T1000 (cell line): ENCODE data around the gene RASA3.

Experiments used
- DNase-seq: peaks from one replicate; lab custom pipeline; 2025; ENCODE audit warnings: mixed read lengths; lab: John Stamatoyannopoulos, UW

The RASA3 gene

DNA sequence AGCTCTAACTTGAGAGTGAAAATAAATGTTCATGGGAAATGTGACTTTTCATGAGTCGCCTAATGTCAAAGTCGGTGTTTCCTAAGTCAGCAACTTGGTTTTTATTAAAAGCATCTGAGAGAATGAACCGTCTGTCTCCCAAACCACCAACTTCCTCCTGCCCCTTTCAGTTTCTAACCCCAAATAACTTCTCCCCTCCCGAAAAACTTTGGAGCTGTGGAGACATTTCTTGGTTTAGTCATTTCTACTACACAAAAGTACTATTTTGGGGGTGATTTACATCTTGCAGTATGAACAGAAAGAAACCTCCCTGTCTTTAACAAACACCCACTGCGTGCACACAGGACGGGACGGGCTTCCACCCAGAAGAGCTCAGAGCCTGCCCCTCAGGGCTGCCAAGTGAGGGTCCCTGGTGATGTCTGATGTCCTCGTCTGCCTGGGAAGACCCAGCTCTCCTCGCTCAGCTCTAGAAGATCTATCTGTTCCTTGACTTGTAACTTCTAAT lies 65.0 kb downstream of the RASA3 start:
- DNase-seq, result no peak

DNA sequence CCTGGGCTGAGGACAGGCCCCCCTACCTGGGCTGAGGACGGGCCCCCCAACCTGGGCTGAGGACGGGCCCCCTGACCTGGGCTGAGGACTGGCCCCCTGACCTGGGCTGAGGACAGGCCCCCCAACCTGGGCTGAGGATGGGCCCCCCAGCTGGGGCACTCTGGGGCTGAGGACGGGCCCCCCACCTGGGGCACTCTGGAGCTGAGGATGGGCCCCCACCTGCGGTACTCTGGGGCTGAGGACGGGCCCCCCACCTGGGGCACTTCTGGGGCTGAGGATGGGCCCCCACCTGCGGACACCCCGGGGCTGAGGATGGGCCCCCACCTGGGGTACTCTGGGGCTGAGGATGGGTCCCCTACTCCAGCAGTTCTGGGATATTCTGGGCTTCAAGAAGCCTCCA lies 65.5 kb downstream of the RASA3 start:
- no peak for DNase-seq

DNA sequence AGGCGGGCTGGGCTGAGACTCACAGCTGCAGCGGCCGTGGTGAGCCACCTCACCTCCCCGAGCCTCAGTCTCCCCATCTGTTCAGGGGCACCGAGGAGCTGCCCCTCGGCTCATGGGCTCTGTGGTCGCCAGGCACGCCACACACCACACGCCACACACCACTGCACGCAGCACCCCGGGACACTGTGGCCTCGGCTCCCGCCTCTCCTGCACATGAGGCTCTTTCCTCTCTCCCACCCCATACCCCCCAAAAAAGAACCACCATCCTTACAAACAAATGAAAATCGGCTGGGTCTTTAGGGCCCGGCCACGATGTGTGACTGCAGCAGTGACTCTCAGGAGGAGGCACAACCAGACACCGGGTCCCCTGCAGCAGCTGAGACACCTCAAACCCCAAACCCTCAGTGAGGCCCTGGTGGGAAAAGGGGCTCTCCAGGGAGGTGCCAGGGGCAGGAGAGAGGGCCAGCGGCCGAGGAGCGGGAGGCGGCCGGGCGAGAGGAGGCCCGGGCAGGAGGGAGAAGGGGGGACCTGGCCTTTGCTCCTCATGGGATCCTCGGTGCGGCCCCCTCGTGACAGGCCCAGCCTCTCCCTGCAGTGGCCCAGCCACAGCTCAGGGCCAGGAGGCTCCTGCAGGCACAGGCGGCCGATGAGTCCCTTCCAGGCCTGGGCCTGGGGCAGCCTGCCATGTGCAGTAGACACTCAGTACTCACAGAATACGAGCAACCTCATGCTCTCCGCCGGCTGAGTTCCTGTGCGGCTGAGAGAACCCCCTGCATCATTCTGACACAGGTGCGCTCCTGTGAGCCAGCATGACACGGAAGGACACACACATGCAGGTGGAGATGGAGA lies 66.3 kb downstream of the RASA3 start:
- DNase-seq, result no peak

DNA sequence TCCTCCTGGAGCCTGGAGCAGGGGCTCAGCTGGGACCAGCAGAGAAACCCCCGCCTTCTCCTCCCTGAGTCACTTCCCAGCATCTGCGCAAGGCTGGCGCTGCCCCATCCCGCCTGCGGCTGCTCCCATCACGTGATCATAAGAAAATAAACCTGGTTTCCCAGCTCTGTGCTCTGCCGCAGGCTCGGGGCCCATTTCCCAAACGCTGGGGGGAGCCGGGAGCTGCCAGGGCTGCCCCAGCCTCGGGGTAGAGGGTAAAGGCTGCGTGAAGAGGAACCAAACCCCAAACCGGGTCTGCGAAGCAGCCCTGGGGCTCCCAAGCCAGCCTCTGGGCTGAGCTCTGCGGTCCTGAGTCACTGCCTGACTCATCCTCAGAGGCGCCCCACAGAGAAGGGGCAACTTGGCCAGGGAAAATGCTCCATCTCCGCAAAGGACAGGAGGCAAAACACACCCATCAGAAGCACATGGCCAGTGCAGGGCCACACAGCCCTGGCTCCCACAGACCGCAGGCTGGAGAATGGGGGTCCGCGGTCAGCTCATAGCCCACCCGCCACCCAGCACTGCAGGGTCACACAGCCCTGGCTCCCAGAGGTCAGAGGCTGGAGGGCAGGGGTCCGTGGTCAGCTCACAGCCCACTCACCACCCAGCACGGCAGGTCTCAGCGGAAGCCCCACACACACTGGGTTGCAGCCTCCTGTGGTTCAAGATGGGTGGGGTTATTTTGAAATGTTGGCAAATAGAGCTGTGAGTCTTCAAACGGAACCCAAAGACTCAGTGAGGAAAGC lies 67.1 kb downstream of the RASA3 start:
- peak; percentile 99 for DNase-seq

GRCh38 chr13:114064450-114065140 lies 67.8 kb downstream of the RASA3 start:
- peak; percentile 60 for DNase-seq

- no peak for DNase-seq
Observed at GRCh38 chr13:114063545-114064449, 68.6 kb downstream of the RASA3 start.

GRCh38 chr13:114062754-114063153 lies 69.7 kb downstream of the RASA3 start:
- no peak for DNase-seq

- DNase-seq, result no peak
Observed at GRCh38 chr13:114062341-114062740, 70.1 kb downstream of the RASA3 start.

- DNase-seq, result no peak
Observed at GRCh38 chr13:114061744-114062143, 70.7 kb downstream of the RASA3 start.

GRCh38 chr13:114061047-114061446 lies 71.4 kb downstream of the RASA3 start:
- DNase-seq, result no peak

DNA sequence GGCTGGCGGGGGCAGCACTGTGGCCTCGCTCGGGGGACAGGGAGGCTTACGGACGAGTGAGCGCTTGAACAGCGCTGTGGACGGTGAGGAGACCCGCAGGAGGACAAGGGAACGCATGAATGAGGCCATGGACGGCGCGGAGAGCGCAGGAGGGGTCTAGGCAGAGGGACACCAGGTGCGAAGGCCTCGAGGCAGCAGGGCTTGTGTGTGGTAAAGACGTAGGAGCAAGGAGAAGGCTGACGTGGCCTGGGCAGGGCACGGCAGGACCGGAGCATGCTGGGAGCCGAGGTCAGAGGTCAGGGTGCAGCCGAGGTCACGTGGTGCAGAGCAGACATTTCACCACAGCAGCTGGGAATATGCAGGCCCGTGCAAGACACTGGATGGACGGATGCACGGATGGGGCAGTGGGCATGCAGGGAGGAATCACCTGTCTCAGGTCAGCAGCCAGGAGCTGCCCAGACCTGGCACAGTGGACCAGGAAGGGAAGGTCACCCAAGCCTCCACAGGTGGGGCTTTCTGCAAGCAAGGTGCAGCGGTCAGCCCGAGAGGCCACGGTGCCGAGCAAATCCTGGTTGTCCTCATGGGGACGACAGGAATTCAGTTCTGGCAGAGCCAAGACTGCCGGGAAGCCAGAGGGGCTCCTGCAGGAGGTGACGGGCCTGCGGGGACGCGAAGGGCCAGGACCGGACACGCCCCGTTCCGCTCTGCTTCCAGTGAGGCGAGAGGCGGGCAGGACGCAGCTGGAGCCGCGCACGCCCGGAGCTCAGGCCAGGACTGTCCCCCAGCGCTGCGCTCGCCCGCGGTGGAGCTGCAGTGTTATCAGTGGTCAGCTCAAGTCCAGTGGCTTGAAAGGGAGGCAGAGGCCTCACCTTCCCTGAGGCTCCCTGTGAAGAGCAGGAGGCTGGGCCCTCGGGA lies 72.2 kb downstream of the RASA3 start:
- no peak for DNase-seq

DNA sequence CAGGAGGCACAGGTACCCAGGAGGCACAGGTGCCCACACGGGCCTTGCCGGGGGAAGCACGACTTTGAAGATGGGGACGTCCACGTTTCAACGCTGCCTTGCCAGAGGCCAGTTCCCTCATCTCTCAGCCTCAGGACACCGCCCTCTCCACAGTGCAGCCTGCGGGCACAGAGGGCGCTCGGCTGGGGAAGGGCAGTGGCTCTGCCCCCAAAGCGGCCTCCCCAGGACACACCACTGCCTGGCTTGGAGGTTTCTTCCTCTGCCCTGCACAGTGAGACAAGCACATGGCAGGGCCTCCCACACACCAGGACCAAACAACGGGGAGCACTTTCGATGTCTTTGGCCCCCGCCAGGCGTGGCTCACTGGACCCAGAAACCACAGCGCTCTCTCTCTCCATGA lies 73.0 kb downstream of the RASA3 start:
- no peak for DNase-seq

GRCh38 chr13:114058051-114058867 lies 74.2 kb downstream of the RASA3 start:
- no peak for DNase-seq

DNA sequence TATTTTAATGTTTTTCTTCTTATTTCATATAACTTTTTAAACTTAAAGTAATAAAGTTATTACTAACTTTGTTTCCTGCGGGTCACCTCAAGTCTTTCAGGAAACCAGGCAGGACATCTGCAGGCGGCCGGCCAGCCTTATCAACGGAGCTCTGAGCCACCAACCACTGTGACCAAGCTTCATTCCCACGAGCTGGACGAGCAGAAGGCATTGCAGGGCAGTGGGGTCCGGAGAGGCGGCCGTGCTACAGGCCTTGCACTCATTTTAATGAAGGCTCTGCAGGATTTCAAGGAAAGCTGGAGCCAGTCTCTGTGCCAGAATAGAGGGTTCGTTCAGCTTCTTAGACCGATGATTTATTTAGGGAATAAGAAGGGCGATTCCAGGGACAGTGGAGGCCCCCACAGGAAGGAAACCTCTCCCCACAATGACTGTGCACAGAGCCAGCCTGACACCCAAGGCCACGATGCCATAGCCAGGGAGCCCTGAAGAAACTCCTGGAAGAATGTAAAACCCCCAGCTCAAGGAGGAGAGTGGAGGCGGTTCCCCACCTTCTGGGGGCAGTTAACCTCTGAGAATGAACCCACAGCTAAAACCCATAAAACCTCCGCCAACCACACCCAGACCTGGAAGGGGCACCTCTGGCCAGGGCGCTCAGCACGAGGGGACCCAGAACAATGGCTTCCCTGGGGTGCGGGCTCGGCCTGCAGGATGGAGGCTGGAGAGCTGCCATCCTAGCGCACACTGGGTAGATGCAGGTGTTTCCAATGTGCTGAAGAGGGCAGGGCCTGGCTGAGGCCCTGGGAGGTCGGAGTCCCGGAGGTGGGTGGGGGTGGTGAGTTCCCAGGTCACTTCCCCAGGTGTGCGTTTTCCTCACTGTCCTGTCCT lies 75.0 kb downstream of the RASA3 start:
- DNase-seq, result no peak

DNA sequence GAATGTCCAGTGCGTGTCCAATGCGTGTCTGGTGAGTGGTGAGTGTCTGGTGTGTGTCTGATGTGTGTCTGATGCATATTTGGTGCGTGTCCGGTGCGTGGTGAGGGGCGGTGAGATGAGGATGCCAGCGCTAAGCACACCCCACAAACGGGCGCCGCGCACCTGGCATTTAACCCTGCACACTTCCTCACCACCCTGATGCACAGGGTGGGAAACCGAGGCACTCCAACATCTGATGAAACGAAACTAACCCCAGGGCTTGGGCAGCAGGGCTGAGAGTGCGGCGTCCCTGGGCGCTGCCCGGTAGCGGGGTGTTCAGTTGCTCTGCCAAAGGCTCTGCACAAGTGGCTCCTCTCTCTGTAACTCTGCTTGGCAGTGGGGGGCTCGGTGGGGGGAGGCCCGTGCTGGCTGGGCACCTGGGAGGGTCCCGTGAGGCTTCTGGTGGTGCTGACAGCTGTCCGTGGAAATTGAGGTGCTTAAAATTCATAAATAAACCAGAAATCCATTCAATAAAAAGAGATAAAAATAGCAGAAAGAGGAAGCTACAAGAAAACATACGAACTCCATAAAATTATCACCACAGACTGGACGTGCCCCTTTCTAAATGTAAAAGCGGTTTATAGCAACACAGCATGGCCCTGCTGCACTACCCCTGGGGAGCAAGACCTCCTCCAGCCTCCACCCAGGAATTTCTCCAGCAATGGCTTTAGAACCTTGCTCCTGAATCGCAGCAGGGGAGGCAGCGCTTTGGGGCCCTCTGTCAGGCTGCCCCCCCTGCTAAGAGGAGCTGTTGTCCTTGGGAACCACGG lies 76.0 kb downstream of the RASA3 start:
- DNase-seq, result no peak

DNA sequence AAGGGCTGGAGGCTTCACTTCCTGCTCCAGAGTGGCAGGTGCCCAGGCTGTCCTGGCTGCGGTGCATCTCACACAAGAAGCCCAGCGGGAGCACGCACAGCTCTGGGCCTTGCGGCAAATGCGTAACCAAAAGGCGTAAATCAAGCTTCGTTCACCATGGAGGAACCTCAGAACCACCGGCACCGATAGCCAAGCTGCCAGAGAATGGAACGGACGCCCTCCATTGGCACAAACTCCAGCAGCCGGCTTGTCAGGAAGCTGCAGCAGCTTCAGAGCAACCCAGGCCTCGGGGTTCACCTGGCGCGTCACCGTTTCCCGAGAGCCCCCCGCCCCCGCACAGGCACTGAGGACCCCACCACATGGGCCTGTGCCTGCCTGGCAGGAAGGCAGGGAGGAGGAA lies 76.7 kb downstream of the RASA3 start:
- DNase-seq, result no peak

- no peak for DNase-seq
Observed at GRCh38 chr13:114054830-114055439, 77.5 kb downstream of the RASA3 start.
